Measurements from ENCODE around the gene AKR1C2. TPM values are rescaled to one million over a fixed set of nuclear protein-coding genes. Genes with fewer than 3 reads are reported as not detected.
"Not testable (repeated sequence)": the region's sequence is repeated elsewhere in the genome, so short reads cannot be mapped to it uniquely, and the experiment has no call there.

Gene AKR1C2
- total RNA-seq, 4 donors from 2014 or later, result 43.0 to 72.7 (median 53.7) TPM

DNA sequence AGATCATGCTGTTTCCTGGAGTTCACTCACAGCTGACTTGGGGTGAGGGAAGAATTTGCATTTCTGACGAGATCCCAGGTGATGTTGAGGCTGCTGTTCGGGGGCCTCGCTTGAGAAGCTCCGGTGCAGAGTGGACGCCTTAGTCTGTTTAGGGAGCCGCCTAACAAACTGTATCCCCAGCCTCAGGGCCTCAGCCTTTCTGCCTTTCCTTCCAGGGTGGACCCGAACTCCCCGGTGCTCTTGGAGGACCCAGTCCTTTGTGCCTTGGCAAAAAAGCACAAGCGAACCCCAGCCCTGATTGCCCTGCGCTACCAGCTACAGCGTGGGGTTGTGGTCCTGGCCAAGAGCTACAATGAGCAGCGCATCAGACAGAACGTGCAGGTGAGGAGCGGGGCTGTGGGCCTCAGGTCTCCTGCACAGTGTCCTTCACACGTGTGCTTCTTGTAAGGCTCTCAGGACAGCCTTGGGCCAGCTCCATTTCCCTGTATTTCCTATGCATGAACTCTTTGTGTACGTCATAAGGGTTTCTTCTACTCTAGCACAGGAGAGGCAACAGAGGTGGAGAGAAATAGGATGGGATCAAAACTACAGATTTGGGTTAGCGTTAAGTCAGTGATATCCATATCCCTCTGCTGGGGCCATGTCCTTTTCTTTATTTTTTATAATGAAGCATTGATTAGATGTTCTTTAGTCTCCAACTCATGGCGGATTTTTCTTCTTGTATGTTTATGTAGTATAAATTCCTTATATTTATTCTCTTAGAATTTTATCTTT is 31.1 kb downstream of the AKR1C2 start:
- H3K4me3 ChIP-seq; in situ Hi-C loops (cut with MboI; ENCODE audit: low pct_ligation_motif_present in 1 of 4, low pct_unique_long_range_greater_than_20kb in 1 of 4, low sequenced_read_pairs in 3 of 4); H3K36me3 ChIP-seq; H3K9me3 ChIP-seq; H3K27ac ChIP-seq; DNase-seq; H3K4me1 ChIP-seq; intact Hi-C loops (cut with DNase I; ENCODE audit: low total_unique reads); H3K27me3 ChIP-seq: not testable (repeated sequence)
- WGBS, 2 donors (ENCODE audit: low coverage in 1 of 2), result 91% methylated on average over 15 of the region's 18 CpGs; no CpG with 5 or more reads in 1 of the 2 donors

DNA sequence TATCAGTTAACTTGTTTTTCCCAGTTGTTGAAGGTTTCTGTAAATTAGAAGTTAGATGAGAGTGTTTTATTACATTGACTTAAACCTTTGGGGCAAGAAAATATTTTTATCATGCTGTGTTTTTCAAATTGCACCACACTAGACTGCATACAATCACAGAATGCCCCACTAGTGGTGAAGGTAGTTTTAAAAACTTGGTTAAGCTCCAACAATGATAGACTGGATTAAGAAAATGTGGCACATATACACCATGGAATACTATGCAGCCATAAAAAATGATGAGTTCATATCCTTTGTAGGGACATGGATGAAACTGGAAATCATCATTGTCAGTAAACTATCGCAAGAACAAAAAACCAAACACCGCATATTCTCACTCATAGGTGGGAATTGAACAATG is 33.3 kb downstream of the AKR1C2 start:
- in situ Hi-C loops (cut with MboI; ENCODE audit: low pct_ligation_motif_present in 1 of 4, low pct_unique_long_range_greater_than_20kb in 1 of 4, low sequenced_read_pairs in 3 of 4); H3K27ac ChIP-seq; H3K36me3 ChIP-seq; H3K9me3 ChIP-seq; DNase-seq; H3K27me3 ChIP-seq; H3K4me1 ChIP-seq; intact Hi-C loops (cut with DNase I; ENCODE audit: low total_unique reads); H3K4me3 ChIP-seq: not testable (repeated sequence)
- 94% methylated on average over 2 of the region's 2 CpGs; no CpG with 5 or more reads in 1 of the 2 donors for WGBS, 2 donors (ENCODE audit: low coverage in 1 of 2)

DNA sequence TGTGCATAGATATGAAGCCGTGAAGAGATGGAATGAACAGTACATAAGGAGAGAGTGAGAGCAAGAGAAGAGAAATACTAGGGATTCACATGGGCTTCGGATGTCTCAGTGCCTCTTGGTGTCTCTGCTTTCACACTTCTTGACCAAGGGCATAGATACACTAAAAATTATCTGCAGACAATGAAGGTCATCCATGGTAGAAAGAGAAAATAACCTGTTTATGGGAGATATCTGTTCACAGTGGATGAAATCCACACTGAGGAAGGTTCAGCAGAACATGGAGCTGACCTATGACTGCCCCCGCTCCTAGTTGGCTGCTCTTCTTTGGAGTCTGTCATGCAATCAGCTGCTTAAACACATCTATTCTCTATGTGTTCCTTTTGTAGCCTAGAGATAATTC is 34.4 kb downstream of the AKR1C2 start:
- H3K4me3 ChIP-seq; H3K27me3 ChIP-seq; DNase-seq; H3K27ac ChIP-seq; H3K36me3 ChIP-seq; H3K4me1 ChIP-seq; H3K9me3 ChIP-seq; in situ Hi-C loops (cut with MboI; ENCODE audit: low pct_ligation_motif_present in 1 of 4, low pct_unique_long_range_greater_than_20kb in 1 of 4, low sequenced_read_pairs in 3 of 4); intact Hi-C loops (cut with DNase I; ENCODE audit: low total_unique reads): not testable (repeated sequence)
- WGBS, 2 donors (ENCODE audit: low coverage in 1 of 2), result 87 to 92% methylated on average over 3 of the region's 3 CpGs

DNA sequence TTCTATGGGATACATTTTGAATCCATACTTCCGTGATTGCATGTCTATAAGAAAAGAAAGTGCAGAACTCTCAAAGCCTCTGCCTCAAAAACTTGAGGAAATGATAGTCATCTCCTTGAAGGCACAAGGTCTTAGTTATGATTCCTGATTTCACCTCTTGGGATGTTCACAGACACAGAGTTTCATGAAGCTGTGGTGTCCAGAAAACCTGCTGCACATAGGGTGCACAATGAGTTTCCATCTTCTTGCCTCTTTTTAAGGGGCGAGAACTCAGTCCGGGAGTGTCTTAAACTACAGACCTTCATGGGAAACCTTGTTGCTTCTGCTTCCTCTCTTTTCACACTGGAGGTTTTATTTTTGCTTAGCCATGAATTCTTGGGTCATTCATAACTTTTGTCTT is 36.5 kb downstream of the AKR1C2 start:
- WGBS, 2 donors (ENCODE audit: low coverage in 1 of 2), result 93 to 97% methylated on average over 3 of the region's 3 CpGs
- in situ Hi-C loops (cut with MboI; ENCODE audit: low pct_ligation_motif_present in 1 of 4, low pct_unique_long_range_greater_than_20kb in 1 of 4, low sequenced_read_pairs in 3 of 4); H3K9me3 ChIP-seq; H3K27ac ChIP-seq; H3K4me3 ChIP-seq; H3K4me1 ChIP-seq; H3K27me3 ChIP-seq; DNase-seq; H3K36me3 ChIP-seq; intact Hi-C loops (cut with DNase I; ENCODE audit: low total_unique reads): not testable (repeated sequence)

DNA sequence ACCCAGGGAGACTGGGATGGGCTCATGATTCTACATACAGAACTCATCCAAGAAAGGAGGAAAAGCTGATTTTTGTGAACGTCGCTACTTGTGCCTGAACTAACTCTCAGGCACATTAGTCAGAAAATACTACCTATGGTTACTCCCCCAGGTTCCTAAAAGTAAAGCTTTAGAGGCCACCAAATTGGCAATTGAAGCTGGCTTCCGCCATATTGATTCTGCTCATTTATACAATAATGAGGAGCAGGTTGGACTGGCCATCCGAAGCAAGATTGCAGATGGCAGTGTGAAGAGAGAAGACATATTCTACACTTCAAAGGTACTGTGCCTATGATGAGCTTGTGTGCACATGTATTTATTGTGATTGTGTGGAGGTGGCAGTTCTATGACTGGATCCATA is 37.9 kb downstream of the AKR1C2 start:
- DNase-seq; H3K36me3 ChIP-seq; intact Hi-C loops (cut with DNase I; ENCODE audit: low total_unique reads): not testable (repeated sequence)

DNA sequence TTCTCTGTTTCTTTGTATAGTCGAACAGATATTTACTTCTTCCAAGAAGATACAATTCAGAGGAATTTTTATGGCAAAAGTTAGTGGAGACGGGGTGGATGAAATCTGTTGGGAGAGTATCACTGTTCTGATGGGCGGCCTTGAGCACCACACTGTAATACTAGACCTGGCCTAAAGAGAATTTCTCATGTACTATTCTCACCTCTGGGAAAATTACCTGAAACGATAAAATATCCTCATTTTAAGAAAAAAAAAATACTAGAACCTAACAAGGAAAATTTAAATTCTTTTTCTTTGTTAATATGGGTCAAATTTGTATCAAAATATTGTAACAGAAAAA is 39.9 kb downstream of the AKR1C2 start:
- H3K27me3 ChIP-seq; H3K36me3 ChIP-seq; H3K4me3 ChIP-seq; H3K9me3 ChIP-seq; in situ Hi-C loops (cut with MboI; ENCODE audit: low pct_ligation_motif_present in 1 of 4, low pct_unique_long_range_greater_than_20kb in 1 of 4, low sequenced_read_pairs in 3 of 4); intact Hi-C loops (cut with DNase I; ENCODE audit: low total_unique reads); DNase-seq; H3K27ac ChIP-seq; H3K4me1 ChIP-seq: not testable (repeated sequence)
- 39 to 50% methylated on average over 1 to 4 of the region's 4 CpGs for WGBS, 2 donors (ENCODE audit: low coverage in 1 of 2)

More for the DNA sequence above, 37.9 kb downstream of the AKR1C2 start:
- in situ Hi-C loops (cut with MboI; ENCODE audit: low pct_ligation_motif_present in 1 of 4, low pct_unique_long_range_greater_than_20kb in 1 of 4, low sequenced_read_pairs in 3 of 4); H3K4me3 ChIP-seq; H3K27me3 ChIP-seq; H3K9me3 ChIP-seq; H3K27ac ChIP-seq; H3K4me1 ChIP-seq: not testable (repeated sequence)
- WGBS, 2 donors (ENCODE audit: low coverage in 1 of 2), result 95% methylated on average over 4 of the region's 4 CpGs; no CpG with 5 or more reads in 1 of the 2 donors

DNA sequence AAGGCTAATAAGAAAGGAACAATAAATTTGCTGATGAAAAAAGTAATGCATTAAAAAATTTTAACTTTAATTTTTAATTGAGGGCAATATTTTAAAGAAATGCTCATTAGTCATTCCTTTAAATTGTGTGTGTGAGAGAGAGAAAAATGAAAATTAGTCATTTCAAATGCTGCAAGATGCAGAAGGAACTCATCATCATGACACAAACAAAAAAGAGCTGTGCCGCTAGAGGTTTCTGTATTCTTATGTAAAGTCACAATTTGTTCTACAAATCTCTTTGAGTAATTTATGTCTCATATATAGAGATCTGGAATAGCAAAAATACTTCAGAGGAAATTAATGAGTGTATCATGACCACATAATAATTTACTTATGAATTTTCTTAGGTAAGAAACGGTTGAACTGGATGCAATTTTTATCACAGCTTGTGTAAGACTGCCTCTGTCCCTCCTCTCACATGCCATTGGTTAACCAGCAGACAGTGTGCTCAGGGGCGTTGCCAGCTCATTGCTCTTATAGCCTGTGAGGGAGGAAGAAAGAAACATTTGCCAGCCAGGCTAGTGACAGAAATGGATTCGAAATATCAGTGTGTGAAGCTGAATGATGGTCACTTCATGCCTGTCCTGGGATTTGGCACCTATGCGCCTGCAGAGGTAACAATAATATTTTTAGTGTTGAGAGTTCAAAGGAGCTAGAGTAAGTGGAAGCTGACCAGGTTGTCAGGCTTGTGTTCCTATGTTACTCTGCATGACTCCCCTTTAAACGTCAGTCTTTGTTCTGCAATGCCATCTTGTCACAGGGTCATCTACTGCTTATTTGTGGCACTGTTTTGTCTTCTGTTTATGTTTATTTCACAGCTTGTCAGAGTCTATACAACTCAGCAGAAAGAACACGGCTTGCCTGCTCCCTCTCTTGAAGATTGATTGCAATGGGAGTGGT is 40.5 kb downstream of the AKR1C2 start, which contains the start of gene AKR1C1:
AKR1C1 (plus strand) TSS at position 540 of the 939 bp plus-strand sequence; CDS start at position 570, 30 bp downstream.
- intact Hi-C loops (cut with DNase I; ENCODE audit: low total_unique reads); H3K36me3 ChIP-seq; in situ Hi-C loops (cut with MboI; ENCODE audit: low pct_ligation_motif_present in 1 of 4, low pct_unique_long_range_greater_than_20kb in 1 of 4, low sequenced_read_pairs in 3 of 4); H3K9me3 ChIP-seq; H3K27me3 ChIP-seq; H3K4me3 ChIP-seq; DNase-seq; H3K4me1 ChIP-seq: not testable (repeated sequence)
- peak; percentile 19 for TF ChIP-seq POLR2A (IDR thresholded peaks at IDR 0.05)
- TF ChIP-seq POLR2AphosphoS5 (IDR thresholded peaks at IDR 0.05), result peak; percentile 27 to 45 (median 35)
- WGBS, 2 donors (ENCODE audit: low coverage in 1 of 2), result 33 to 88% methylated on average over 1 to 6 of the region's 7 CpGs
- H3K27ac ChIP-seq, result peak within 1 kb of the TSS in 1 of 4 donors; percentile 41

DNA sequence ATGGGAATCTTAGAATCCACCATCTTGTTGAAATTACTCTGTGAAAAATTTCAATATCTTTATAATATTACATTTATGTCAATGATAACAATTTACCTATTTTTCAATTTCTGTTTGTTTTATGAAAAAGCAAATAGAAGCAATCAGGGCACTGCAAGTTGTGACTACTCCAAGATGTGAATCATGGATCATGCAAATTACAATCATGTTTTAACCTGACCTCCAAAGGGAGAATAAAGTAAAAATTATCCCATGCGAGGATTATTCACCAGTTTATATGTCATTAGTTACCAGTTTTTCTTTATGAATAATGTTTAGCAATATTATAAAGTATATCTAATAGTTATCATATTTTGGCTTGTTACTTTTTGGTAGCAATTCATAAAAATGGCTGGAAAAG is 41.3 kb downstream of the AKR1C2 start:
- WGBS, 2 donors (ENCODE audit: low coverage in 1 of 2), result 68 to 69% methylated on average over 1 of the region's 1 CpG
- in situ Hi-C loops (cut with MboI; ENCODE audit: low pct_ligation_motif_present in 1 of 4, low pct_unique_long_range_greater_than_20kb in 1 of 4, low sequenced_read_pairs in 3 of 4); intact Hi-C loops (cut with DNase I; ENCODE audit: low total_unique reads); H3K9me3 ChIP-seq; H3K4me1 ChIP-seq; H3K27me3 ChIP-seq; H3K4me3 ChIP-seq; H3K27ac ChIP-seq; DNase-seq; H3K36me3 ChIP-seq: not testable (repeated sequence)

DNA sequence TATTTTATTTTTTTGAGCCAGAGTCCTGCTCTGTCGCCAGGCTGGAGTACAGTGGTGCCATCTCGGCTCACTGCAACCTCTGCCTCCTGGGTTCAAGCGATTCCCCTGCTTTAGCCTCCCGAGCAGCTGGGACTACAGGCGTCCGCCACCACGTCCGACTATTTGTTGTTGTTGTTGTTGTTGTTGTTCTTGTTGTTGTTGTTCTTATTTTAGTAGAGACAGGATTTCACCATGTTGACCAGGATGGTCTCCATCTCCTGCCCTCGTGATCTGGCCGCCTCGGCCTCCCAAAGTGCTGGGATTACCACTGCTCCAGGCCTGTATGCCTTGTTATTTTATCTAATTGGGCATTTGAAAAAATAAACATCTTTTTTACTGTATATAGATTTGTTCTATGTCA is 42.1 kb downstream of the AKR1C2 start:
- H3K36me3 ChIP-seq; H3K9me3 ChIP-seq; DNase-seq; H3K4me3 ChIP-seq; H3K27ac ChIP-seq; in situ Hi-C loops (cut with MboI; ENCODE audit: low pct_ligation_motif_present in 1 of 4, low pct_unique_long_range_greater_than_20kb in 1 of 4, low sequenced_read_pairs in 3 of 4); H3K27me3 ChIP-seq; H3K4me1 ChIP-seq; intact Hi-C loops (cut with DNase I; ENCODE audit: low total_unique reads): not testable (repeated sequence)
- 87 to 93% methylated on average over 11 of the region's 11 CpGs for WGBS, 2 donors (ENCODE audit: low coverage in 1 of 2)

DNA sequence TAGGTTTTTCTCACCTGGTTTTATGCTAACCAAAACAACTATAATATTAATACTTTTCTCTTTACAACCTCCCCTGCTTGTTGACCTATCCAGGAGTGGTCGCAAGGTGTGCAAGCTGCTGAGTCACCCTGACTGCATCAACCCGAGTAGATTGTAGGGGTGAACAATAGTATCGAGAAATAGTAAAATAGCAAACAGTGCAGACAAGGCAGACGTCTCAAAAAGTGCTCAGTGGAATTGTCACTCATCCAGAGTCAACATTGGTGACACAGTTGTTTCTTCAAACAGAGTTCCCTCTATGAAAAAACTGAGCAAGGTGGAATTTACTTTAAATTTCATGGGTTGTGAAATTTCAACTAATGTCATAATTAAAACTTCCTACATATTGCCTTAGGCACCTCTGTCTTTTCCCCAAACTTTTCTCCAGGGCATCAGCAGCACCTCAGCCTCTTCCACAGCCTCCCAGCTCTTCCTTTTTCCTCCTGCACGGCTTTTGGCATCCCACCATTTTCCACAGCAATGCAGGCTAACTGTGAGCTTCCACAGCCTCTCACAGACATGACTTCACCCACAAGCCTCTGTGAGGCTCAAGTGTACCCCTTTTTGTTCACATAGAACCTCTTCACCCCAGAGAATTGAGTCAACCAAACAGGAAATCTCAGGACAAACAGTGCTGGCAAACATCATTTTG is 46.6 kb downstream of the AKR1C2 start:
- 68 to 71% methylated on average over 4 to 5 of the region's 5 CpGs for WGBS, 2 donors (ENCODE audit: low coverage in 1 of 2)
- H3K4me3 ChIP-seq; intact Hi-C loops (cut with DNase I; ENCODE audit: low total_unique reads); H3K27ac ChIP-seq; H3K27me3 ChIP-seq; H3K9me3 ChIP-seq; H3K4me1 ChIP-seq; in situ Hi-C loops (cut with MboI; ENCODE audit: low pct_ligation_motif_present in 1 of 4, low pct_unique_long_range_greater_than_20kb in 1 of 4, low sequenced_read_pairs in 3 of 4); H3K36me3 ChIP-seq; DNase-seq: not testable (repeated sequence)

Data from transverse colon (tissue), 4 donors.